Epithelial cell of prostate (primary cell): Measurements from ENCODE around the gene SEPTIN2.
"Not testable (repeated sequence)": the region's sequence is repeated elsewhere in the genome, so short reads cannot be mapped to it uniquely, and the experiment has no call there.

ENCODE experiments used
- DNase-seq: peaks from one replicate; pipeline ENCODE4 v3.0.0-alpha.2; 2011; ENCODE audit warnings: low read depth, low spot score
- H3K27ac ChIP-seq: fragments of 450-650 bp; 2 replicates; pipeline ENCODE4 v1.5.1; 2017; ENCODE audit warnings: mild to moderate bottlenecking

SEPTIN2 gene

DNA sequence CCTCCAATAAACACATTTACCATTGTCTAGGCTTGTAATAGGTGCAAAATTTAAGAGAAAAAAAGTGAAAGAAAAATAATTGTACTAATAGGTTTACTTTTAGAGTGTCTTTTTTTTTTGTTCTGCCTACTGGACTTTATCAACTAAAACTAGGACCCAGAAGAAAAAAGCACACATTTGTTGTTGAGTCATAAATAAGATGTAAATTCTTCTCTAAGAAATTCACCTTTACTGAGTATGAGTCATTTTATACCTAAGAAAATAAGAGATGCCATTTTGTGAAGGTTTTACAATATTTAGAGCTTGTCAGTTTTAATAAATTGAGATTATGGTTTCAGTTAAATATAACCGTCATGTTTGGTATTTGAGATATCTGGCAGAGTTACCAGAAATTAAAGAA is 59.6 kb downstream of the SEPTIN2 start:
- peak overlapping the region; percentile 27 for H3K27ac ChIP-seq
- no peak for DNase-seq

DNA sequence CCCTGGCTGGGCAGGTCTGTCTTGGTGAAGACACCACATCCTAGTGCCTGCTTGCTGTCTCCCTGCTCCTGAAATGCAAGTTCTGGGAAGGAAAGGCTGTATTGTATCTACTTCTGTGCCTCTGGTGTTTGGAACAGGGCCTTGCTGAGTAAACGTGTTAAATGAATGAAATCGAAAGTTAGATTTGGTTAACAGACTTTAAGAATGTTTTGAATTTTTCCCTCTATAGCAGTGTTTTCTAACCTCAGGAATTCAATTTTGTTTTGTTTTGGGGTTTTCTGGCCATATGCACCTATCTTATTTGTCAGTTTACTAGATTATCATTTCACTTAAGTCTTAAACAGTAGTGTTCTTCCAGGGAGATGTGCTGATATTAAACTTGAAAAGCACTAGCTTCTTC is 61.1 kb downstream of the SEPTIN2 start:
- DNase-seq, result no peak
- H3K27ac ChIP-seq, result no peak overlapping the region

DNA sequence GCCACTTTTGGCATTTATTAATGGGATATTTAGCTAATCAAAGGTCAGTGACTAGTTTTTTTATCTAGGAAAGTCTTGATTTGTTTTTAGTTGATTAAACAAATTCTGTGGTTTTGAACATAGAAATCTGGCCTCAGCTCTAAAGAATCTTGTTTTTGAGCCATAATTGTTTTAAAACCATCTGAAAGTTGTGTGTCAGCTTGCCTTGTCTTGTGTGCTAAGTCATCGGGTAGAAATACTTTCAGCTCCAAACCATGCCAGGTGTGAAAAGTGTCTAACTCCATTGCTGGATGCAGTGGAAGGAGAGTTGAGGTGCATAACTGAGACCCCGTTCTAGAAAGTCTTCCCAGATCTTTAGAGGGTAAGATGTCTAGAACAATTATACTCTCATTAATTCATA is 63.1 kb downstream of the SEPTIN2 start:
- no peak overlapping the region for H3K27ac ChIP-seq

DNA sequence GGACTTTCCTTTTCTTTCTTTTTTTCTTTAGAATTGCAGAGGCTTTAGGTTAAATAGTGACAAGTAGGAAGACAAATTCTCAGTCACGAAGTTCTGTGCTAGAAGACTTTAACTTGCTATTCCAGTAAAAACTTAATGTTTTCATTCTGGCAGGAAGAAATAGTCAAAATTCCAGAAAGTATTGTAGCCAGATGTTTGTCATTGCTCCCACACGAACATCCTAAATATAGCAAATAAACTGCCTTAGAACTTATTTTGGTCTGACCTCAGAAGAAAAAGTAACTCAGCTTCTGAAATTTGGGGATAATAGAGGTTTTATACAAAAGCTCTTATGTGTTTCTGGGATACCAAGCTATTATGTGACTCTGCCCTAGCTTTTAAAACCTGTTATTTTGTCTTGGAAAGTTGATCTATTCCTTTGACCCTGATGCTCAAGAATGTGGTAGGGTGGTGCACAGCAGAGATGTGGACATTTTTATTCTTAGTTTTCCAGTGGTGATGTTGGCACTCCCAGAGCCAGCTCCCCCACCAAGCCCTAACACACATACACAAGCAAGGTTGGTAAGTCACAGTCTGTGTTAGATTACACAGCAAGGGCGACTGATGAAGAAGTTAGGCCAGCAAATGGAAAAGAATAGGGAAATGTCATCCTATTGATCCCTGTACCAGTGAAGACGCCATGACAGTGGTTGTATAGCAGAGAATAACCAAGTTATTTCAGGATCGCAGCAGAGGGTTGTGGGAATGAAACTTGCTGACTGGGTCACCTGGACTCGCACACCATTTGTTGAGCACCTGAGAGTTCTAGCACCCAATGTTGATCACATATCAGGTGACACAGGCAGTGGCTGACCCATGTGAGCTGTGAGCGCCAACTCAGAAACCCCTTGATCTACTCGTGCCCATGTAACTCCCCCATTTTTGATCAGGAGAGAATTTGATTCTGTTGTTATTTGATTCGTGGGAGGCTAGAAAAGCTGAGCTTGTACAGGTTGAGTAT is 64.1 kb downstream of the SEPTIN2 start:
- H3K27ac ChIP-seq, result no peak overlapping the region
- DNase-seq, result no peak

More for the DNA sequence above, 63.1 kb downstream of the SEPTIN2 start:
- DNase-seq, result no peak

DNA sequence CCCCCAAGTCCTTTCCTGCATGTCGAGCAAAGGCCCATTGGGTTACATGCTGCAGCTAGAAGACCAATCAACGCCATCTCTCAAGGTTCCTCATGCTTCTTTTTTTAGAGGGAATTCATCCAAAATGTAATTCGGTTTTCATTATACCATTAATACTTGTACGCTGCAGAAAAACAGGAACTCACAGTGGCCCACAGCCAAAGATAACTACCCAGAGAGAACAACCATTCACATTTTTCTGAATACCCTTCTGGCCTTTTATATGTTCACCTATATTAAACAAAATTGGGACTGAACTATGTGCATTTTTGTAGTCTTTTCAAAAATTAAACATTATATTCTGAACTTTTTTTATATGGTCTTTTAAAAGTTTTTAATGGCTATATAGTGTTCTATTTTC is 66.1 kb downstream of the SEPTIN2 start:
- no peak overlapping the region for H3K27ac ChIP-seq
- DNase-seq, result no peak

DNA sequence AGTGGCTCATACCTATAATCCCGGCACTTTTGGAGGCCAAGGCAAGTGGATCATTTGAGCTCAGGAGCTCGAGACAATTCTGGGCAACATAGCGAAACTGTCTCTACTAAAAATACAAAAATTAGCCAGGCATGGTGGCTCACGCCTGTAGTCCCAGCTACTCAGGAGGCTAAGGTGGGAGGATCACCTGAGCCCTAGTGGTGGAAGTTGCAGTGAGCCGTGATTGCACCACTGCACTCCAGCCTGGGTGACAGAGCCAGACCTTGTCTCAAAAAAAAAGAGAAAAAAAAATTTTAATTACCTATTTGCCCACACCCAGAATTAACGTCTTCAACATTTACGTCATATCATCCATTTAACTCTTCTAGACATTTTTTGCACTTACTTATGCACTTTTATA is 69.7 kb downstream of the SEPTIN2 start:
- DNase-seq, H3K27ac ChIP-seq: not testable (repeated sequence)

DNA sequence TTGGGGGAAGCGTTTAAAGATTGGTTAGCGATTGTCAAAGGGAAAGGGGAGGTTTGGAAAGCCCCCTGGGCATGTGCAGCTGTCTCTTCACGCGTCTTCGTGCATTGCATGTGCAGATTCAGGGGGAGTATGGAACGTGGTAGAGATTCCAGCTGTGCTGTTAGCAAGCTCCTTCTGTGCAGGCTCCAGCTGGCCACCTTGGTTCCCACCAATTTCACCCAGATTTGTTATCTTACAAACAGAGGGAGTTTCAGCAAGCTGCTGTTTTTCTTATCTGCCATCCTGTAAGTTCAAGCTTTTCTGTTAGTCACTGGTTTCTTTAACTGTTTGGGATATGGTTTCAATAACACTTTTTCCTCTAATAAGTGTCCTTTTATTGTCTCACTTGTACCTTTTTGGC is 70.8 kb downstream of the SEPTIN2 start:
- no peak overlapping the region for H3K27ac ChIP-seq
- DNase-seq, result no peak

DNA sequence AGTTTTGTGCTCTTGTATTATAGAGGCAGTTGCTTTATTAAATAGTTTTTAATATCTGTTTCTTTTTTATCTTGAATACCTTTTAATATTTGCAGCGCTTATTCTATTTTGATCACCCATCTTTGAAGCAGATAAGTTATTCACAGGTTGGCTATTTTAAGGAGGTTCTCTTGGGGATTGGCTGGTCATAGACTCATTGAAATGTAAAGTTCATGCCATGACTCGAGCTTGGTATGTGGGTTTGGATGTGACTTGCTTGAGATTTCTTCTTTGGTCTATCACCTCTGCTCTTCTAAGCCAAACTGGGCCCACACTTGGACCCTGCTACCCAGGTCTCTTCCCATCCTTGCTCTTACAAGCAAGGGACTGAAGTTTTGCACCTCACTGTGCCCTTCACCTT is 74.0 kb downstream of the SEPTIN2 start:
- peak overlapping the region; percentile 42 for H3K27ac ChIP-seq

DNA sequence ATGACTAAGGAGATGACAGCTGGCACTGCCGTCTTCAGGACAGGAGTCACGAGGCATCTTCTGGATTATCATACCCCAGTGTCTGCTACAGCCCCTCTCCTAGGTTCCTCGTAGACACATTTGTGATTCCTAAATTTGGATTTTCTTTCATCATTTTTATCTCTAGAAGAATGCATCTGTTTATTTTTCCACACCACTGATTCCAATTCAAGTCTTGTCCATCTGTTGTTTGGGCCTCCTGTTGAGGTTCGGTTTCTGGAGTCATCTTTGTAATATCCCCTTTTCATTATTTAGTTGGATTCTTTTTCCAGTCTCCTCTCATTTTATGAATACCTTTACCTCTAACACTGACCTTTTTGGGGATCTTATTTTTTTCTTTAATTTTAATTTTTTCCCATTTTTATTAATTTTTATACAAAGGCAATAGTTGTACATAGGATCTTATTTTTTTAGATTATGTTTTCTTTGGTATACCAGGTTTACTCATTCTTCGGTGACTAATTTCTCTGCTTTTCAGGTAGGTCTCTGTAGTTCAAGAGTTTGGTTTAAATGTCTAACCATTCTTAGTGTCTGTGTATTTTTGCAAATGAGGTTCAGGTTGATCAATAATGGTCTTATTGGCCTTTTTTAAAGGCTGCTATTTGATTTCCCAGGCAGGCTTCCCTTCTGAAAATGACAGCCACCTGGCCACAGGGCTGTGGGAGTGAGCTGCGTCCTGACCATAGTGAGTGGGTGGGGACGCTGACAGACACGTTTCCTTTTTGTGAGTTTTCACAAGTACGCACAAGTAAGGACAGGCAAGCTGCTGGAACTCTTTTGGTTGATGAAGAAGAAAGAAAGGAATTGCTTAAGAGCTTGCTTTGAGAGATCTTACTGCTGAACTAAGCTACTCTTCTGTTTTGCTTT is 74.8 kb downstream of the SEPTIN2 start:
- peak overlapping the region; percentile 42 for H3K27ac ChIP-seq
- peak; percentile 61 for DNase-seq

More for the DNA sequence above, 74.0 kb downstream of the SEPTIN2 start:
- no peak for DNase-seq

DNA sequence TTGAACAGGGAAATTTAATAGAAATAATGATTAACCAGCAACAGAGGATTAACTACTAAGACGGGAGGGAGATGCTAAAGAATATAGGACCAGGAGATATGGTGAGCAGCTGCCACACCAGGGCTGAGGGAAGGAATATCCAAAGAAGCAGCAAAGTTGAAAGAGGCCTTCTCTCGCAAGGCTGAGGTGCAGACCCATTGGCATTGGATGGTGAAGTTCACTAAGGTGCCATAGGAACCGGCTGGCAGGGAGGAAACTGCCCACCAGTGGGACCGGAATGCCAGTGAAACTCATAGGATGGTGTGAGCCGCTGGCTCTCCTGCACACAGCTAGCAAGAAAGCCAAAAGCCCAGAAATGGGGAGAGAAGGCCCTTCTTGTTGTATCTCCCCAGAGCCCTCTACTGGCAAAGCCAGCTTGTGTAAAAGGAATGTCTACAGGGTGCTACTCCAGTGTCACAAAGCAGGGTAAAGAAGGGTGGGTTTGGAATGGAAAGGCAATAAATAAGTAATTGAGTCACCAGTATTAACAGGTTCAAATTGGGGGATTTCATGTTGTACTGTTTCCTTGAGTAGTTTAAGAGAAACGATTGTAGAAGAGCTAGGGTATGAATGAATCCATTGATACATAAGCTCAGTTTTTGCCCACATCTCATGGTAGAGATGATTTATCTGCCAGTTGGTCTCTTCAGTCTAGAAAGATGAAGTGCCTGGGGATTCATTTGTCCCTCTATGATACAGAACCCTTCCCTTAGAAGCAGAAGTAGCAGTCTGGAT is 76.4 kb downstream of the SEPTIN2 start:
- no peak for DNase-seq

DNA sequence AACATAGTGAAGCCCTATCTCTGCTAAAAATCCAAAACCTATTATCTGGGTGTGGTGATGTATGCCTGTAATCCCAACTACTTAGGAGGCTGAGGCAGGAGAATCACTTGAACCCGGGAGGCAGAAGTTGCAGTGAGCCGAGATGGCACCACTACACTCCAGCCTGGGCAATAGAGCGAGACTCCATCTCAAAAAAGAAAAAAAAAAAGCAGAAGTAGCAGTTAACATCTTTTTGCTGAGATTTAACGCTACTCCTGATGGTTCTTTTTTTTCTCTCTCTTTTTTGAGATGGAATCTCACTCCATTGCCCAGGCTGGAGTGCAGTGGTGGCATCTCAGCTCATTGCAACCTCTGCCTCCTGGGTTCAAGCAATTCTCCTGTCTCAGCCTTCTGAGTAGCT is 77.0 kb downstream of the SEPTIN2 start:
- not testable (repeated sequence) for DNase-seq

More for the DNA sequence above, 76.4 kb downstream of the SEPTIN2 start:
- H3K27ac ChIP-seq, result no peak overlapping the region

DNA sequence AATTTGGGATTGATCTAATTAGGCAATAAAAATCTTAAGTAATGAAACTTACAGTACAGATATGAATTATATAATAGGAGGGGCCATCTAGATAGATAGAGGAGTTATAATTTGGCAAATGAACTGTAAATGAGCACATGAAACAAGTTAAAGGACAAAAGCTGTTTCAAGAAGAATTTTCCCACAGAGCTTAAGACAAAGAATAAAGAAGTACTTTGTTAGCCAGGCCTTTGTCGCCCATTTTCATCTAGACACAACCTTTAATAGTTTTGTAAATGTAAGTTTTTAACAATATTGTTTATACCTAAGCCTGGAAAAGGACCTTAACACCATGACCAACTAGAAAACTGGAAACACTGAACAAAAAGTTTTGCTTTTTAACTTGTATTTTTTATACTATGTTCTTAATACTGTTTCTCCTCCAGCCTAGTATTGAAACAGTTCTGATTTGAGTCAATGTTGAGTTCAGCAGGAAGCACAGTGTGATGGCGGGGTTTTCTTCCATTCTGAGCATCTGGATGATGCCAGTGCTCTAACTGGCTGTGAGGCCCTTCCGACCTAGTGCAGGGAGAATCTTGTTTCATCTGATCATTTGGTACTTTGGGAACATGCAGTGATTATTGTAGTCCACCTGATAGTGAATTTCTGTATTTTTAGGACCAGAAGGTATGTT is 77.9 kb downstream of the SEPTIN2 start:
- H3K27ac ChIP-seq, result no peak overlapping the region
- no peak for DNase-seq

More for the DNA sequence above, 77.0 kb downstream of the SEPTIN2 start:
- not testable (repeated sequence) for H3K27ac ChIP-seq

DNA sequence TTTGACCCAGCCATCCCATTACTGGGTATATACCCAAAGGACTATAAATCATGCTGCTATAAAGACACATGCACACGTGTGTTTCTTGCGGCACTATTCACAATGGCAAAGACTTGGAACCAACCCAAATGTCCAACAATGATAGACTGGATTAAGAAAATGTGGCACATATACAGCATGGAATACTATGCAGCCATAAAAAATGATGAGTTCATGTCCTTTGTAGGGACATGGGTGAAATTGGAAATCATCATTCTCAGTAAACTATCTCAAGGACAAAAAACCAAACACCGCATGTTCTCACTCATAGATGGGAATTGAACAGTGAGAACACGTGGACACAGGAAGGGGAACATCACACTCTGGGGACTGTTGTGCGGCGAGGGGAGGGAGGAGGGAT is 81.1 kb downstream of the SEPTIN2 start:
- H3K27ac ChIP-seq, result not testable (repeated sequence)

DNA sequence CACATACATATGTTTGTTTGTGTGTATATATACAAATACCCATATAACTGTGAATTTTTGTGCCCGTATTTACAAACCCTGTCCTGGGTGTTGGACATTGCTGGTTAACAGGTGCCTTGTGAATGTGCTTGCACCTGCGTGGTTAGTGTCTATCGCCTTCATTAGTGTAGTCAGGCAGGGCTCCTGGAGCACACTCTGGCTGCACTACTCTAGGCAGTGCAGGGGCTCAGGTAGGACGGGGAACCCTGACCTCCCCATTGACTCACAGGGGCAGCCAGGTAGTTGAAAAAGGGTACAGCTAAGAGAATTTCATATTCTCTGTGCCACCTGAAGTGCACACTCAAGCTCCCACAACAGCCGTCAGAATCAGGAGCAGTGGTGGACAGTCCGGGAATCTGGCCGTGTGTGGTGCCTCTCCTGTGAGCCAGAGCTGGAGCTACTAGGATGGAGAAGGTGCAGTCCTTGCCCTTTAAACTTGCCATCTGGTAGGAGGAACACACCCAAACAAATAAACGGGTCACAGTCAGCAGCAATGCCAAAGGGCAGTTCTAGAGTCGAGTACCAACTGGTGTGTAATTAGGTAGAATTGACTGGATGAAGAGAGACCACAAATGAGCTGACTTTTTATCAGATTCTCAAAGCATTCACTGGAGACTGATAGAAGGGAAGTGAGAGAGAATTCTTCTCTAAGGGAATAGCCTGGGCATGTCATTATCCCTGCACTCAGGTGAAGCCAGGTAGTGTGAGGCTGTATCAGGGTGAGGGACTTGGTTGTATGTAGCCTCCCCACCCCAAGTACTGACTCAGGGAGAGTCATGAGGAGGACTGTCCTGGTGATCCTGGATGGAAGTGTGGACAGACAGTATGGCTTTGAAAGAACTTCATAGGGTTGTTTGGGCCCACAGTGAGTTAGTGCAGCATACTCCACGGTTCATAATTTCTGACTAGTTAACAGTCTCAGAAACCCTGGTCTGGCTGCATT is 84.5 kb downstream of the SEPTIN2 start:
- H3K27ac ChIP-seq, result no peak overlapping the region
- no peak for DNase-seq

More for the DNA sequence above, 81.1 kb downstream of the SEPTIN2 start:
- DNase-seq, result not testable (repeated sequence)
